DND-41 (cell line): ENCODE measurements around the gene PDGFRB.

Experiments used
- EZH2 ChIP-seq: IDR thresholded peaks from 3 replicates; pipeline ENCODE4 v1.6.1; 2012; ENCODE audit warnings: borderline replicate concordance, low read depth, mild to moderate bottlenecking, moderate library complexity, low read length, inconsistent platforms; ENCODE audit not compliant: severe bottlenecking
- TF ChIP-seq, protein P1 (sequence below): IDR thresholded peaks from 2 replicates; pipeline ENCODE4 v1.5.1; 2012; ENCODE audit warnings: borderline replicate concordance, low read length, moderate library complexity, mild to moderate bottlenecking; ENCODE audit not compliant: poor library complexity, severe bottlenecking; ENCODE audit errors: extremely low read depth

DNA sequence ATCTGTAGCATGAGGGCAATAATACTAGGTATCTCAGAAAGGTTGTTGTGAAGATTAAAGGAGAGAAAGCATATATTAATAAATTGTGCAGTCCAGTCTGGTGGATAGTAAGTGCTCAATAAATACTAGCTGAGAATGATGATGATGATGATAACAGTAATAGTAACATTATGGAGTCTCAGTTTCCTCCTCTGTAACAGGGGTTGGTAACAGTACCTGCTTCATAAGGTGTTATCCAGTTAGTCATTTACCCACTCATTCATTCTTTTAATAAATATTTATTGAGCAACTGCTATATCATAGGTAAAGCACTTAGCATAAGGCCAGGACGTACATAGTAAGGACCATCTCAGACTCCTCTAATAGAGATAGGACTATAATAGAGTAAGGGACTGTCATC lies 41.8 kb upstream of the PDGFRB start:
- TF ChIP-seq, protein P1, sequence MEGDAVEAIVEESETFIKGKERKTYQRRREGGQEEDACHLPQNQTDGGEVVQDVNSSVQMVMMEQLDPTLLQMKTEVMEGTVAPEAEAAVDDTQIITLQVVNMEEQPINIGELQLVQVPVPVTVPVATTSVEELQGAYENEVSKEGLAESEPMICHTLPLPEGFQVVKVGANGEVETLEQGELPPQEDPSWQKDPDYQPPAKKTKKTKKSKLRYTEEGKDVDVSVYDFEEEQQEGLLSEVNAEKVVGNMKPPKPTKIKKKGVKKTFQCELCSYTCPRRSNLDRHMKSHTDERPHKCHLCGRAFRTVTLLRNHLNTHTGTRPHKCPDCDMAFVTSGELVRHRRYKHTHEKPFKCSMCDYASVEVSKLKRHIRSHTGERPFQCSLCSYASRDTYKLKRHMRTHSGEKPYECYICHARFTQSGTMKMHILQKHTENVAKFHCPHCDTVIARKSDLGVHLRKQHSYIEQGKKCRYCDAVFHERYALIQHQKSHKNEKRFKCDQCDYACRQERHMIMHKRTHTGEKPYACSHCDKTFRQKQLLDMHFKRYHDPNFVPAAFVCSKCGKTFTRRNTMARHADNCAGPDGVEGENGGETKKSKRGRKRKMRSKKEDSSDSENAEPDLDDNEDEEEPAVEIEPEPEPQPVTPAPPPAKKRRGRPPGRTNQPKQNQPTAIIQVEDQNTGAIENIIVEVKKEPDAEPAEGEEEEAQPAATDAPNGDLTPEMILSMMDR = no peak
- TF ChIP-seq EZH2 = no peak
